D341Med (cell line): ENCODE results near the gene NPDC1.
A peak's percentile ranks its signal among the peaks of the same experiment; 100 is the strongest.
"Not testable (repeated sequence)": the region's sequence is repeated elsewhere in the genome, so short reads cannot be mapped to it uniquely, and the experiment has no call there.

Source experiments
- DNase-seq: peaks from one replicate; pipeline ENCODE4 v3.0.0; 2012; ENCODE audit warnings: low spot score

Gene NPDC1

GRCh38 chr9:137075275-137075775 is 29.3 kb upstream of the NPDC1 start:
- DNase-seq: no peak

- DNase-seq: no peak
Measured at GRCh38 chr9:137074657-137075274, 28.8 kb upstream of the NPDC1 start.

DNA sequence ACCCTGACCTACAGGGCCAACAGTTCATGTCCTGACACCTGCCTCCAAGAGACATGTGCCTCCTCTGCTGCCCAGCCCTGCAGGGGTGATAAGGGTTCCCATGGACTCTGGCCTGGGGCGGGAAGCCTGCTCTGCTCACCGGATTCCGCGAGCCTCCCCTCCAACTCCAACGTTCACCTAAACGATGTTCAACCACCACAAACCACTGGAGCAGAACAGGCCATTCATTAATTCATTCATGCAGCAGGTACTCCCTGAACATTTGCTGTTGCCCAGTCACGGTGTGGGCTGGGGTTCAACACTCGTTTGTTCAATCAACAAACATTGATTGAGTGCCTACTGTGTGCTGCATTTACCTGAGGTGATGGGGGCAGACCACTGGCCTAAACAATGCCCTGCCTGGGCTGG is 28.0 kb upstream of the NPDC1 start:
- no peak for DNase-seq

DNA sequence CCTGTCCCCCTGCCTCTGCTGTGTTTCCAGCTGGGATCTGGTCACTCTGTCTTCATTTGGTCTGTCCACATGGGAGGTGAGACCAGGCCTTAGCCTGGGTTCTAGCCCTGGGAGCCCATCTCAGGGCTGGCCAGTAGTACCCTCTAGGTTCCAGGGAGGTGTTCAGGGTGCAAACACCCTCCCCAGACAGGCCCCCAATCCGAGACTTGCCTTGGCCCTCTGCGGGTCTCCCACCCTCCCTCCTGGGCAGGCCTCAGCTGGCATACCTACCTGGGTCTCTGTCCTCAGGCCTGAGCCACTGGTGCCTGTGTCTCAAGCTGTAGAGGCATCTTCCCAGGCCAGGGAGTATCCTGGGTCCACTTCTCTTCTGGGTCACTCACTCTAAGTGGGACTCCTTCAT is 25.3 kb upstream of the NPDC1 start:
- DNase-seq: no peak

DNA sequence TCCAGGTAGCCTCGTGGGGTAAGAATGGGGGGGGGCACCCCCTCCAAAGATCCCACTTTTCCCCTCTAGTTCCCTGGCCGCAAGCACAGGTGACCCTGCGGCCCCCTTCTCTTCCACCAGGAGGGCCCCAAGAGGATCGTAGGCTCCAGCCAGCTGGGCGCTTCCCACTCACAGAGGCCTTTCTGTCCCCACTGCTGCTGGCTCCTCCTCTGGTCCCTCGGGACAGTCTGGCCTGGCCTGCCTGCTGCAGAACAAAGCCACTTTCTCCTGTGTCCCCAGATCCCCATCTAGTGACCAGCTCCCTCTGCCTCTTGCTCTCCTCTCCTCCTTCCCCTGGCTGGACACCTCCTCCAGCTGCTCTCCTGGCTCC is 24.9 kb upstream of the NPDC1 start:
- no peak for DNase-seq

DNA sequence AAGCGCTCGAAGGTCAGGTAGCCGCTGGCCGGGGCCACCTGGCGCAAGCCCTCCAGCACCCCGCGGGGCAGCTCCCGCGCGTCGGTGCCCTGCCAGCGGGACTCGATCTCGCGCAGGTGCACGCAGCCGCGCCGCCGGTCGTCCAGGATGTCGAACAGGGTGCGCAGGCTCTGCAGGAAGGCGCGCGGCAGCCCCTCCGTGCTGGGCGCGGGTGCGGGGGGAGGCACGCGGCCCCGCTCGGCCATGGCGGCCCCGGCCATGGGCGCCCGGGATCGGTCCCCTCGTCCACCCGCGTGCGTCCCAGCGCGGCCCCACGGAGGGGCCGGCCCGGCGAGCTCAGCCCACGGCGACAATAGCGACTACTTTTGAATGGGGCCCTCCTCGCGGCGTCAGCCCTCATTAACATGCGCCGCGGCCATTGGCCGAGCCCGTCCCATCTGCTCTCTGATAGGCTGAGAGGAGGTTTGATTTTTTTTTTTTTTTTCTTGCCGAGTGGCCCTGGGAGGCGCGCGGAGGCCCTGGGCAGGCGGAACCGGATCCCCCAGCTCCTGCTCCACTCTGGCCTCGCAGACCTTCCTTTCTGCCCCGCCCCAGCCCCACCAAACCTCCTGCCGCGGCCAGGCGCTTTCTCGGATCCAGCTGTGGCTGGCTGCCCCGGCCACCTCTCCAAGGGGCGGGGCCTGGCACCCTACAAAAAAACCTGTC is 24.4 kb upstream of the NPDC1 start, which contains the start of gene SAPCD2:
Gene SAPCD2 (minus strand): TSS at position 357 of the 705 bp plus-strand sequence. CDS start 97 bp downstream, at position 260.
- DNase-seq: peak; percentile 94

- DNase-seq: peak; percentile 66
Measured at GRCh38 chr9:137069508-137070091, 23.6 kb upstream of the NPDC1 start.

GRCh38 chr9:137068539-137069507 is 22.8 kb upstream of the NPDC1 start:
- no peak for DNase-seq

DNA sequence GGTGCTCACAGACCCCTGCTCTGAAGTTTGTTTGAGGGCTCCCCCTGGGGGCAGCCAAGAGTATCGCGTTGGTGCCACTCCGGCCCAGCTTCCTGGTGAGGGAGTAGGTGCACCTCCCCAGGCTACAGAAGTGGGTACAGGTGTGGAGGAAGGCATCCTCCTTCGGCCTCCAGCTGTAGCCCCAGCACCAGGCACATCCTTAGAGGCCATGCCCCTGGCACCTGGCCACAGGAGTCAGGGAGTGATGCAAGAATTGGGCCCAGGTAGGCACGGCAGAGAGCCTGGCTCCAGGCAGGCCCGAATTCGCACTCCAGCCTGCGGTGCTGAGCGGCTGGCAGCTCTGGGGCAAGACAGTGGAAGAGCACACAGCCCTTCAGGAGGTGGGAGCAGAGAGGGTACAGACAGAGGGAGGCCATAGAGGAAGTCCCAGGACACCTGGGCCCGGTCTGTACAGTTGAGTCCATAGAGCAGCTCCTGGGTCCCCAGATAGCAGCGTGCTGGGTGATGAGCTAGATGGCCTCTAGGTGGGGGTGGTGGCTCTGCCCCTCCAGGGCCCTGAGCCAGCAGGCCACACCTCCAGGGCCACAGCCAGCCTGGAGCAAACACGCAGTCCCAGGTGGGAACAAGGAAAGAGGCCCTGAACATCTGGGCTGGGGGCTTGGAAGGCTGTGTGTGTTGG is 22.0 kb upstream of the NPDC1 start:
- DNase-seq: peak; percentile 86

DNA sequence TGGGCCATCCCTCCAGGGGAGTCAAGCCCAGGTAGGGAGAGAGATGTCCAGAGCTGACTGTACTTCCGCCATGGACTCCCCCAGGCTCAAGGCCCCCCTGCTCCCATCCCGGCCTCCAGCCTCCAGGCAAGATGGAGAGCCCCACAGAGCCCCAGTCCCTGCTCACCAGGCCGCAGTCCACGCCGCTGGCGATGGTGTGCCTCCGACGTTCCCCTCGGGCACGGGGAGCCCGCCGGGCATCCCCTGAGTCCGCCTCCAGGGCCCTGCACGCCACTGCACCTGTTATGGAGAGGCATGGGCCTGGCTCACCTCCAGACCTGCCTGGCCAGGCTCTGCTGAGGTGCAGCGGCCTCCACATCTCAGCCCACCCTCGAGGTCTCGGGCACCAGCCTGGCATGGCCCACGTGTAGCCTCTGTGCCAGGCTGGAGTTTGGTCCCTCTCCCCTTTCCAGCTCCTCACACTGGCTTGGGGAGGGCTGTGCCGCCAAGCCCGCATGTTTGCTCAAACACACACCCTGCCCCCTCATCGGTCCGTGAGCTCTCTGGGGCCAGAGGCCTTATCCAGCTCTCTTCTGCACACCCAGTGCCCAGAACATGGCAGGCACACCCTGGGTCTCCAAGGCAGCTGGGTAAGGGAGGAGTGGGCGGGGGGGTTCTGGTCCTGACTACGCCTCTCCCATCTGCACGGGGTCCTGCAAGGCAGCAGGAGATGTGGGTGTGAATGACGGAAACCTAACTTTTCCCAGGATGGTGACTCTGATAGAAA is 20.3 kb upstream of the NPDC1 start:
- DNase-seq: no peak

DNA sequence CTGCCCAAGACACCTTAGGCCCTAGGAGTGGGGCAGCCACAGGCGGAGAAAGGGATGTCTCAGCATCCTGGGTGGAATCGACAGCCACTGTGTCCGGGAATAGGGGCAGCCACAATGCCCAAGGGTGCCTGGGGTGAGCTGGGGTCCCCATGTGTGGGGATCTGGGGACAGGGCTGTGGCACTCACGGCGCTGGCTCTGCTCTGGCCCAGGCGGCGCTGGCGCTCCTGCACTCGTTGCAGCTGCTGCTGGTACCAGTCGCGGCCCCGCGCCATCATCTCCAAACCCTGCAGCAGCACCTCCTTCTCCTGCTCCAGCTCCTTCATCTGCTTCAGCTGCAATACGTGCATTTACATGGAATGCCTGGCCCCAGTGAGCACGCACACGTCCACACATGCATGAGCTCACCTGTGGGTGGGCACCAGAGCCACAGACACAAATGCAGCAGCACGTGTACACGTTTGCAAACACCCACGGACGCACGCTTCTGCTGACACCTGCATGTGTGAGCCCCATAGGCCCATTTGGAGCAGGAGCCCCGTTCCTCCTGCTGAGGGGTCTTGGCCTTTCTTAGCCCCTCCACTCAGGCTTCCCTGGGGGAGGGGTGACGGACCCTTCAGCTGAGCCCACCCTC is 19.5 kb upstream of the NPDC1 start:
- no peak for DNase-seq

DNA sequence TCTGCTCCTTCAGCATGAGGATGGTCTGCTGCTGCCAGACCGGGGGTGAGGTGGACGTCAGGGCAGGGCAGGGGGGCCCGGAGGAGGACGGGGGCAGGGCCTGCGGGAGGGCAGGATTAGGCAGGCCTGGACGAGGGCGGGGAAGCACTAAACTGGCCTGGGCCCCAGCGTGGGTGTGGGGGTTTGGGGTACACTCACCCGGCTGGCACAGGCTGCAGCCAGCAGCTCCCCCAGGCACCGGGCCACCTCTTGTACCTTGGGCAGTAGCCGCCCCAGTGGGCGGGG is 18.8 kb upstream of the NPDC1 start:
- DNase-seq: no peak

DNA sequence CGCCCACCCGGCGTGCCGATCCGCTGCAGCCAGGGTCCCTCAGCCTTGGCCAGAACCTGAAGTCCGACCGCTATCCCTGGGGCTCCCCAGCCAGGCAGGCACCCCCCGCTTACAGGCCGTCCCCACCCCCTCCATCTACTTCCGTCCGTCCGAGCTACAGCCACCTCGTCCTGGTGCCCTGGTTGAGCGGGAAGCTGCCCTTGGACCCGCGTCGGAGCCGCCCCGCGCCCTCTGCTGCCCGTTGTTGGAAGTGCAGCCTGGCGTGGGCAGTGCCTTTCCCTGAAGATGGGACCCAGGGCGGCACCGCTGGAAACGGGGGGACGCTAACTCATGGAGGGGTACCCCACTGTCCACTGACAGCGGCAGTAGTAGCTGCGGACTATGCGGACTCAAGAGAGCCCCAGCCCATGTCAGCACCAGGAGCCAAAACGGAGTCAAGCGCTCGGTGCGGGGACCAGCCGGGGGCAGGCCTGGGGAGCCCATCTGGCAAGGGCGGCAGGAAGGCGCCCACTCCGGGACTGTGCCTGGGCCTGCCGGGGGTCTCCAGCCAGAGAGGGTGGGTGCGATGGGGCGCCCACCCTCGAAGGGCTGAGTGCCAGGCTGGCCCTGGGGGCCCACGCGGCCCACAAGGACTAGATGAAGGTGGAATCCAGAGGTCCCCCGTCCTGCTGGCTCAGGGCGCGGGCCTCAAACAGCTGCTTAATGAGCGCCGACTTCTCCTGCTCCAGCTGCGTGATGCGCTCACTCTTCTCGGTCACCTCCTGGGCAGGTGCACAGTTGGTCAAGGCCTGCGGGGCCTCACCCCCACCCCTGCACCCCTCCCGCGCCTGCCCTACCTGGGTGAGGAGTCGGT is 18.3 kb upstream of the NPDC1 start:
- DNase-seq: peak; percentile 78

- no peak for DNase-seq
Measured at GRCh38 chr9:137063311-137064026, 17.5 kb upstream of the NPDC1 start.

- not testable (repeated sequence) for DNase-seq
Measured at GRCh38 chr9:137062798-137063197, 16.8 kb upstream of the NPDC1 start.

DNA sequence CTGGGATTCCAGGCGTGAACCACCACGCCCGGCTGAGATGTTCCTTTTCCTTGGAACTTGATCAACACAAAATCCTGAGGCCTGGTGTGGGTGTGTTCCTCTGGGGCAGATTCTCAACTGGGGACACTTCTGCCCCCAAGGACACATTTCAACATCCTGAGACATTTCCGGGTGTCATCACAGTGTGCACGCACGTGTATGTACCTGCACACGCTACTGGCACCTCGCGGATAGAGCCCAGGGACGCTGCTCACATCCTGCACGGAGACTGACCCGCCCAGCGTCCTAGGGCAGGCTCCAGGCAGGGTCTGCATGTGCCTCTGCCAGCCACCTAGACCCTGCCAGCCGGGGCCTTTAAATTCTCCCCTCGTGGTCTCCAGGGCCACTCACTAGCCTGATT is 16.4 kb upstream of the NPDC1 start:
- no peak for DNase-seq

- DNase-seq: no peak
Measured at GRCh38 chr9:137058521-137059234, 12.7 kb upstream of the NPDC1 start.

DNA sequence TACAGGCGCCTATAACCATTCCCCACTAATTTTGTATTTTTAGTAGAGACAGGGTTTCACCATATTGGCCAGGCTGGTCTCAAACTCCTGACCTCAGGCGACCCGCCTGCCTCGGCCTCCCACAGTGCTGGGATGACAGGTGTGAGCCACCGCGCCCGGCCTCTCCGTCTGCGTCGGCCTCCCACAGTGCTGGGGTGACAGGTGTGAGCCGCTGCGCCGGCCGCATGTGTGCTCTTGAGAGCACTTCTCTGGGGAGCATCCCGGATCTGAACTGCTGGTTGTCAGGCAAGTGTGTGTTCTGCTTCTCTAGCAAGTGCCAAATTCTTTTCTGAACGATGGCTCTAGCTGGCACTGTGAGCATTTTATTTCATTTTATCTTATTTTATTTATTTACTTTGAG is 11.6 kb upstream of the NPDC1 start:
- no peak for DNase-seq
